Activated effector memory CD4-positive, alpha-beta T cell treated with Interleukin-2 at 50 U/mL for 16 hours (primary cell): ENCODE data around the gene CYP27A1.
"Not testable (repeated sequence)": the region's sequence is repeated elsewhere in the genome, so short reads cannot be mapped to it uniquely, and the experiment has no call there.

ENCODE experiments used
- DNase-seq: peaks from one replicate; pipeline ENCODE4 v3.0.0-alpha.2; 2020

CYP27A1 gene

DNA sequence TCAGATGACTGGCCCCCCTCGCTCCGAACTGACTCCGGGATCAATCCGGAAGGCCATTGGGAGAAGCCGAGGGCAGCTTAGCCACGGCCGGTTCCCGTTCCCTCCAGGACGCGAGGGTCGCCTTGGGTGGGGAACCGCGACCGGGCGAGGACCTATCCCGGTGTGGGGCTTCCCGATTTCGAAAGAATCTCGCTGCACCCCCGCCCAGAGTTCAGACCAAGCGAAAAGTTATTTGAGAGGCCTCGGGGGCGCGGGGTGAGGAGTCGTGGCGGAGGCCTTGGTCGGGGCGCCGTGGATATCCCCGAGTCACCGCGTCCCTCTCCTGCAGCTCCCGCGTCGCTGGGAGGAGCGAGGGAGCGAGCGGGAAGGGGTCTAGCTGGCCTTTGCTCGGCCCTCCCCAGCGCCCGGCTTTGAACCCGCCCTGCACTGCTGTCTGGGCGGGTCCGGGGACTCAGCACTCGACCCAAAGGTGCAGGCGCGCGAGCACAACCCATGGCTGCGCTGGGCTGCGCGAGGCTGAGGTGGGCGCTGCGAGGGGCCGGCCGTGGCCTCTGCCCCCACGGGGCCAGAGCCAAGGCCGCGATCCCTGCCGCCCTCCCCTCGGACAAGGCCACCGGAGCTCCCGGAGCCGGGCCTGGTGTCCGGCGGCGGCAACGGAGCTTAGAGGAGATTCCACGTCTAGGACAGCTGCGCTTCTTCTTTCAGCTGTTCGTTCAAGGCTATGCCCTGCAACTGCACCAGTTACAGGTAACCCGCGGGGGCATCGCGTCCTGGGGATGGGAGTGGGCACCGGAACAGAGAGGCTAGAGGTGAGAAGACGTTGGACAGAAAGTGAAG is at the start of gene CYP27A1:
Gene CYP27A1 (plus strand): TSS at position 457 of the 837 bp plus-strand sequence. CDS start 36 bp downstream, at position 493.
- DNase-seq: no peak

- no peak for DNase-seq
Observed at GRCh38 chr2:218732761-218733158, 49.2 kb upstream of the CYP27A1 start.

- DNase-seq: no peak
Observed at GRCh38 chr2:218733171-218734021, 48.6 kb upstream of the CYP27A1 start.

- DNase-seq: no peak
Observed at GRCh38 chr2:218734190-218734975, 47.6 kb upstream of the CYP27A1 start.

DNA sequence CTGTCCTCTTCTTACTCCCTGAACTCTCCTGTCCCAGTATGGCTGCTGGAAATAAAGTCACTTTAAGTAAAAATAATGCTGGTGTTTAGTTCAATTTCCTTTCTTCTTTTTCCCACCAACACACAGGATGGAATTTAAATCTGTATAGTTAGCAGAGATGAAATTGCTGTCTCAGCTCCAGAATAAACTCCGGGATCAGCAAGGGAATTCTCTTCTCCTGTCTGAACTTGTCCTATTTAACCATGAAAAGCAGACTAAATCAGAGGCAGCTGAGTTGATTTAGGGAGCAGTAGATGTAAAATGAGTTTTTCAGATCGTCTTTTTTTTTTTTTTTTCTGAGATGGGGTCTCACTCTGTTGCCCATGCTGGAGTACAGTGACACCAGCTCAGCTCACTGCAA is 45.4 kb upstream of the CYP27A1 start:
- no peak for DNase-seq

GRCh38 chr2:218743068-218743467 is 38.9 kb upstream of the CYP27A1 start:
- DNase-seq: no peak

DNA sequence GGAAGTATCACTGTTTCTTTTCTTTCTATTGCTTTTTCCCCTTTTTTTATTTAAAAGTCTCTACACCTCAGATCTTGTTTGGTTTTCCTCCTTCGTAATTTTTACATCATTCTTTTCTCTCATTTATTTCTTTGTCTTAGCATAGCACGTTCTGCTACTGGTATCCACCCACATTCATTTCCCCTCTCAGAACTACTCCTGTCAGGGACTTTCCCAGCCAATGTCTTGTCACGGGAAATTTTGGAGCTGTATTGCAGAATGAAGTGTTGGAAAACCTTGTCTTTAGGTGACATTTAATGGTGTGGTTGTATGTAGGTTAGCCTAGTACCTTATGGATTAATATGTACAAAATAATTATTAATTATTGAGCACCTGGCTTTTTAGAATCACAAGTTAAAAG is 37.3 kb upstream of the CYP27A1 start:
- no peak for DNase-seq

DNA sequence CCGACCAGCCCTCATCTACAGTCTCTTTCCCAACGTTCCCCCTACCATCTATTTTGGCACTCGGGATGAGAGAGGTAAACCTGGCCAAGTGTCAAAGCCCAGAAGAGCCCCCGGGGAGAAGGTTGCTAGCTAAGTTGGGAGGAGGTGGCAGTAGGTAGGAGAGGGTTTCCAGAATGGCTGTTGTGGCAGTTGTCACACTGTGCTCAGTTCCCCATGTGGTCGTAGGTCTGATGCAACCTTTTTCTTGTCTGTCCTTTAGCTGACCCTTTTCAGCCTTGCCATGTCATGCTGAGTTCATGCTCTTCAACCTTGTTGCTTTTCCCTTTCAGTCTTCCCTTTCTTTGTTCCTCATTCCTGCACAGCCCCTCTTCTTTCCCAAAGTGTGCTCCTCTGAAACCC is 36.8 kb upstream of the CYP27A1 start:
- DNase-seq: no peak

- no peak for DNase-seq
Observed at GRCh38 chr2:218745559-218746469, 36.1 kb upstream of the CYP27A1 start.

DNA sequence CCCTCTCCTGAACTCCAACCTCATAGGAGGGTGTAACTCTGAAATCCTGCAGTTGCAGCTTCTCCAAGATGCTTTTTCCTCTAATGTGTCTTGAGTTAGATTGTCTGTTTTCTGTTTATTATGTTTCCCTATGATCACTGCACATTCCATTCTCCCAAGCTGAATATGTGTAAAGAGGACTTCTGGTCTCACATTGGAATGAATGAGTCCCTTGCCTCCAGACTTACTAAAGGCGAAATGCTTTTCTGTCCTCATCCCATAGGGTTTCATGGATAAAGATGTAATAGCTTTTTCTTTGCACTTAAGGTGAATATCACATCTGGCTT is 35.5 kb upstream of the CYP27A1 start:
- no peak for DNase-seq

- DNase-seq: no peak
Observed at GRCh38 chr2:218746960-218747359, 35.0 kb upstream of the CYP27A1 start.

DNA sequence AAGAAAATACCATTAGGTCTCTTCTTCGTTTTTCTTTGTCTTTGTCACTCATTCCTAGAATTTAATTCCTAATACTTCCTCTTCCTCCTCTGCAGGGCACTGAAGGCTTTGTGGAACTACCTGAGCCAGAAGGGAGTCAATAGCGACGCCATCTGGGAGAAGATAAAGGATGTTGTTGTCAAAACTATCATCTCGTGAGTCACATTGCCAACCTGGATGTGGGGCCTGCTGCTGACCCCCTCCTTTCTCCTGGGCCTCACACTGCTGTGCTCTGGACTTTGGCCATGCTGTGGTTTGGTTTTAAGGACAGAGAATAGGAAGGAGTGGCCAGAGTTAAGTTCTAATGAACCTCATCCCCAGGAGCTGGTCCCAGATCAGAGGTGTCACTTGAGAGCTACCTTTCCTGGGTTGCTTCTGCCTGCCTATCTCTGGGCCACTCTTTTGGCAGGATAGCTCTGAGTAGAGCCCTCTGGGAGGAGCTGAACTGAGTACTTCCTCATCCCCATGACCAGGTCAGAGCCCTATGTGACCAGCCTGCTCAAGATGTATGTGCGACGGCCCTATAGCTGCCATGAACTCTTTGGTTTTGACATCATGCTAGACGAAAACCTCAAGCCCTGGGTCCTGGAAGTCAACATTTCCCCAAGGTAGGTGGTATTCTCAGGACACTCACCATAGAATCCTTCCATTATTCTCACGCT is 33.1 kb upstream of the CYP27A1 start:
- DNase-seq: no peak

DNA sequence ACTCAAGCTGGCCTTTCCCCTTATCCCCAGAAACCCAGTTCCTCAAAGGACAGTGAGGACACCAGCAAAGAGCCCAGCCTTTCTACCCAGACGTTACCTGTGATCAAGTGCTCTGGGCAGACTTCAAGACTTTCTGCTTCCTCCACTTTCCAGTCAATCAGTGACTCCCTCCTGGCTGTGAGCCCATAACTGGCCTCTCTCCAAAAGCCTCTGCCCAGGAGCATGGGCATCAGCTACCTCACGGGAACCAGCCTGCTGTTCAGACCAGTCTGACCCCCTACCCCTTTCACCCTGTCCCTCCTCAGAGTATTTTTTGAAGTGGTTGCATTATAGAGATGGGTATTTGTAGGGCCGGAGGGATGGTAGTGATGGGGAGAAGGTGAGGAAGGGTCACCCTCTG is 27.7 kb upstream of the CYP27A1 start:
- no peak for DNase-seq

DNA sequence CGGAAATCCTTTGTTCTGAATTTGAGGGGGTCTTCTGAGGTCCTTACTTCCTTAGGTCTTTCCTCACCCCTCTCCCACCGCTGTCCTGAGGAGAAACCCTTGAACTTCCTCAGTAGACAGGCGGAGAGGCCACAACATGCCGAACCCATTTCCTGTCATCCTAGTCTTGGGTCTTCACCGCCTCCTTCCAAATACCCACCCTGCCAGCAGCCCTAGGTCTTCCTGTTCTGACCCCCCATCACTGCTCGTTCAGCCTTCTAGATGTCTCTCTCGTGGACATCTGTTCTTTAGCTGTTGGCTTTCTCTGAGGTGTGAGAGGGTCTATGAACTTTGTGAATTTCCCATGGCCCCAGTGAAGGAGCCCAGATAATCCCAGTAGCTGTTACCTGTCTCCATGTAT is 27.2 kb upstream of the CYP27A1 start:
- DNase-seq: no peak

DNA sequence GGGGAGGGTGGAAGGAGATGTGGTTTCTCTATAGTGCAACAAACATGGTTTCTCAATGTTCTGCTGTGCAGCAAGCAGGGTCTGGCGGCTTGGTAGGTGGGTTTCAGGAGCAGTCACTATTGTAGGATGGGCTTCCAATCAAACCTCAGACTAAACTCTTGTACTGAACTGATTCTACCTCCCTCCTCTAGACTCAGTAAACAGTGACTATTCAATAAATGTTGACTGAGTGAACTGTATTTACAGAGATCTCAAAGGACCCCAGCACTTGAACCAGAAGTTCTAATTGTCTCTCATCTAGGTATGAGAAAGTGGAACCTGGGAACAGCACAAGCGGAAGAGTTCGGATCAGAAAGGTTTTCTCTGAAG is 26.8 kb upstream of the CYP27A1 start:
- DNase-seq: no peak

DNA sequence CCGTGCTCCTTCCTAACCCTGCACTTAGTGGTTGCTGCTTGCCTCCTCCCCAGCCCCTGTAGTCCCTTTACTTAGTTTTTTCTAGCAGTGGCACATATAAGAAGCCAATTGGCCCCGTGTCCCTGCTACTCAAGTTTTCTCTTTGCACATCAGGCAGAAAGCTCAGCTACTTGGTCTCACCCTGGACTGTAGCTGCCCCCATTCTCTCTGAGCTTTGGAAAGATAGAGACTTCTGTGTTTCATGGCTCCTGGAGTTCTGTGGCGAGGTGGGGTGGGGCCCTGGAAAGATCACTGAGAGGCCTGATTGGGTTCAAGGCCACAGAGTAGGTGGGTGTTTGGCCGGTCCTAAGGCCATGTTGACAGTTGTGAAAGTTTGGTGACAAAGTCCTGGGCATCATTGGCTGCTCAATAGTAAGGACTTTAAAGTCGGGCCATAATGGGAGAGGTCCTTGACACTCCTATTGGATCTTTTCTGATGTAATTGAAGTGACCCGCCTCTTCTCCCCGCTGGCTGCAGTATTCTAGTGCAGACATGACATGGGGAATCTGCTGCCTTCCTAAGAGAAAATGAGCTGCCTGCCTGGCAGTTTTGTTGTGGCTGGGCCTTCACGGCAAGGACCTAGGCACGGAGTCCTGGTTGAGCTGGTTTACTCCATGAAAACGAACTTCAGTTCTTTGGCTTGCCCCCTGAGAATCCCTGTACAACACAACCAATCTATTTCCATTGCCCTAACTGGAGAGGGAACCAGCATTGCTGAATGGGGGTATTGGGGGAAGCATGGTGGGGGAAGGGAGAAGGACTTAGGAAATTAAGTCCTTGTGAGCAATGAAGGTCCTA is 26.2 kb upstream of the CYP27A1 start:
- no peak for DNase-seq

GRCh38 chr2:218756599-218757377 is 25.2 kb upstream of the CYP27A1 start:
- DNase-seq: no peak

- no peak for DNase-seq
Observed at GRCh38 chr2:218761795-218762194, 20.2 kb upstream of the CYP27A1 start.

DNA sequence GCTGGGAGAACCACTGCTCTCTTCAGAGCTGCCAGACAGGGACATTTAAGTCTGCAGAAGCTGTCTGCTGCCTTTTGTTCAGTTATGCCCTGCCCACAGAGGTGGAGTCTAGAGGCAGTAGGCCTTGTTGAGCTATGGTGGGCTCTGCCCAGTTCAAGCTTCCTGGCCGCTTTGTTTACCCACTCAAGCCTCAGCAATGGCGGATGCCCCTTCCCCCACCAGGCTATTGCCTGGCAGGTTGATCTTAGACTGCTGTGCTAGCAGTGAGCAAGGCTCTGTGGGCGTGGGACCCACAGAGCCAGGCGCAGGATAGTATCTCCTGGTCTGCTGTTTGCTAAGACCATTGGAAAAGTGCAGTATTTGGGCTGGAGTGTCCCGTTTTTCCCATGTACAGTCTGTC is 9.2 kb upstream of the CYP27A1 start:
- DNase-seq: not testable (repeated sequence)

- no peak for DNase-seq
Observed at GRCh38 chr2:218773881-218774280, 8.1 kb upstream of the CYP27A1 start.
